Measurements from ENCODE around the gene RFFL.
"Not testable (repeated sequence)": the region's sequence is repeated elsewhere in the genome, so short reads cannot be mapped to it uniquely, and the experiment has no call there.

- TF ChIP-seq, protein P1, sequence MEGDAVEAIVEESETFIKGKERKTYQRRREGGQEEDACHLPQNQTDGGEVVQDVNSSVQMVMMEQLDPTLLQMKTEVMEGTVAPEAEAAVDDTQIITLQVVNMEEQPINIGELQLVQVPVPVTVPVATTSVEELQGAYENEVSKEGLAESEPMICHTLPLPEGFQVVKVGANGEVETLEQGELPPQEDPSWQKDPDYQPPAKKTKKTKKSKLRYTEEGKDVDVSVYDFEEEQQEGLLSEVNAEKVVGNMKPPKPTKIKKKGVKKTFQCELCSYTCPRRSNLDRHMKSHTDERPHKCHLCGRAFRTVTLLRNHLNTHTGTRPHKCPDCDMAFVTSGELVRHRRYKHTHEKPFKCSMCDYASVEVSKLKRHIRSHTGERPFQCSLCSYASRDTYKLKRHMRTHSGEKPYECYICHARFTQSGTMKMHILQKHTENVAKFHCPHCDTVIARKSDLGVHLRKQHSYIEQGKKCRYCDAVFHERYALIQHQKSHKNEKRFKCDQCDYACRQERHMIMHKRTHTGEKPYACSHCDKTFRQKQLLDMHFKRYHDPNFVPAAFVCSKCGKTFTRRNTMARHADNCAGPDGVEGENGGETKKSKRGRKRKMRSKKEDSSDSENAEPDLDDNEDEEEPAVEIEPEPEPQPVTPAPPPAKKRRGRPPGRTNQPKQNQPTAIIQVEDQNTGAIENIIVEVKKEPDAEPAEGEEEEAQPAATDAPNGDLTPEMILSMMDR (IDR thresholded peaks at IDR 0.05; ENCODE audit: low read depth, low read length, poor library complexity, severe bottlenecking): not testable (repeated sequence)
- TF ChIP-seq EZH2phosphoT487 (IDR thresholded peaks at IDR 0.05; ENCODE audit: borderline replicate concordance, low read length): not testable (repeated sequence)
Measured at GRCh38 chr17:35090707-35091106, 27.2 kb upstream of the RFFL start.
